GM10847 (cell line): Measurements from ENCODE around the gene RSKR.
A peak's percentile ranks its signal among the peaks of the same experiment; 100 is the strongest.

ENCODE experiments used
- POLR2A ChIP-seq: IDR thresholded peaks from 2 replicates; pipeline ENCODE4 v1.6.1; 2011; ENCODE audit not compliant: insufficient read length; ENCODE audit errors: extremely low read depth

Gene RSKR

GRCh38 chr17:28571361-28572122 is 42.4 kb downstream of the RSKR start, which contains the start of gene PIGS:
TSS of gene PIGS (minus strand) at chr17:28571524. CDS start at chr17:28571496, 28 bp downstream.
- TF ChIP-seq POLR2A: peak; percentile 87

- TF ChIP-seq POLR2A: no peak
Observed at GRCh38 chr17:28570716-28571360, 43.1 kb downstream of the RSKR start.

GRCh38 chr17:28569446-28569845 is 44.5 kb downstream of the RSKR start:
- TF ChIP-seq POLR2A: no peak

- no peak for TF ChIP-seq POLR2A
Observed at GRCh38 chr17:28567604-28568003, 46.4 kb downstream of the RSKR start.

GRCh38 chr17:28563475-28563874 is 50.5 kb downstream of the RSKR start:
- TF ChIP-seq POLR2A: no peak
